HCT116 (cell line): ENCODE results near the gene DGKB. TPM values are rescaled to one million over a fixed set of nuclear protein-coding genes. Genes with fewer than 3 reads are reported as not detected.

Experiments
- ATAC-seq: fragments of 200-7000 bp; cut with Tn5 transposase; 2 replicates; pipeline ENCODE4 v1.9.1; 2020; ENCODE audit warnings: mild to moderate bottlenecking, moderate library complexity
- BruUV-seq: library from RNA; stranded (reverse); fragments of 400-500 nt; replicated peaks from 2 replicates; lab custom pipeline; 2021; lab: Mats Ljungman, UMichigan
- CTCF ChIA-PET: fragments of 300-600 bp; sonication (Branson Sonifier 250); formaldehyde crosslinking; loops from one replicate; lab custom pipeline; 2021; ENCODE audit warnings: antibody characterized with exemption; lab: Charles Lee
- POLR2A ChIA-PET: fragments of 300-600, 350-600 bp; sonication (Branson Sonifier 250); formaldehyde crosslinking; loops from one replicate; lab custom pipeline; 2021; ENCODE audit warnings: antibody characterized with exemption; lab: Charles Lee
- RAD21 ChIA-PET, 2 experiments: fragments of 300-600 bp; sonication (Branson Sonifier 250); formaldehyde crosslinking; loops; one replicate each; lab custom pipeline; 2023; ENCODE audit warnings: low total read pairs in 2 of 2; ENCODE audit not compliant: uncharacterized antibody in 2 of 2, unreplicated experiment in 2 of 2, low non-redundant PET in 1 of 2; lab: Charles Lee
- DNase-seq: peaks from one replicate; pipeline ENCODE4 v3.0.0-alpha.2; 2010; ENCODE audit warnings: low read depth, low spot score
- H2AFZ ChIP-seq: fragments of 200-600 bp; shearing (Covaris generic), sonication (generic); 2 replicates; pipeline ENCODE4 v1.6.1; 2017; ENCODE audit warnings: low read depth, mixed run types, mixed read lengths, antibody characterized with exemption, low read length; ENCODE audit not compliant: poor library complexity, severe bottlenecking
- H3K27ac ChIP-seq: 2 replicates; pipeline ENCODE4 v1.5.1; 2012; ENCODE audit warnings: low read depth, low read length
- H3K27me3 ChIP-seq: fragments of 200-600 bp; sonication (generic); 2 replicates; pipeline ENCODE4 v1.6.1; 2016; ENCODE audit warnings: mixed run types, low read length, mixed read lengths; ENCODE audit not compliant: insufficient read depth
- H3K36me3 ChIP-seq, 2 experiments: fragments of 200-500 bp in 1 of 2; fragments of 200-600 bp in 1 of 2; sonication (Bioruptor generic) in 1 of 2; sonication (generic) in 1 of 2; 2 replicates each; pipeline versions ENCODE4 v1.5.1 to v1.6.1; 2014 to 2016; ENCODE audit warnings: low read length in 2 of 2, inconsistent platforms in 1 of 2, mixed read lengths in 1 of 2, mixed run types in 1 of 2; ENCODE audit not compliant: insufficient read depth in 2 of 2, control insufficient read depth in 1 of 2
- H3K4me1 ChIP-seq, 2 experiments: fragments of 200-600 bp in 1 of 2; sonication (generic) in 1 of 2; 2 replicates each; pipeline versions ENCODE4 v1.5.1 to v1.6.1; 2012 to 2017; ENCODE audit warnings: low read length in 2 of 2, inconsistent platforms in 1 of 2, mild to moderate bottlenecking in 1 of 2, mixed read lengths in 1 of 2, mixed run types in 1 of 2, moderate library complexity in 1 of 2; ENCODE audit not compliant: insufficient read depth in 2 of 2, control insufficient read depth in 1 of 2
- H3K4me2 ChIP-seq: fragments of 200-600 bp; sonication (generic); 2 replicates; pipeline ENCODE4 v1.6.1; 2017; ENCODE audit warnings: mixed run types, low read length, mixed read lengths
- H3K4me3 ChIP-seq, 2 experiments: fragments of 200-600 bp in 1 of 2; sonication (generic) in 1 of 2; replicated peaks in 1 of 2; 2 replicates each; pipeline ENCODE4 v1.5.1; 2011 to 2016; ENCODE audit warnings: low read length in 2 of 2, control low read depth in 1 of 2, low read depth in 1 of 2, mild to moderate bottlenecking in 1 of 2, mixed read lengths in 1 of 2, mixed run types in 1 of 2
- H3K79me2 ChIP-seq: fragments of 200-600 bp; sonication (generic); 2 replicates; pipeline ENCODE4 v1.6.1; 2017; ENCODE audit warnings: mild to moderate bottlenecking, mixed run types, low read length, moderate library complexity, mixed read lengths; ENCODE audit not compliant: insufficient read depth
- H3K9ac ChIP-seq: fragments of 200-600 bp; sonication (generic); 2 replicates; pipeline ENCODE4 v1.6.1; 2016; ENCODE audit warnings: low read length, mixed read lengths
- H3K9me2 ChIP-seq: fragments of 200-600 bp; sonication (generic), shearing (Covaris generic); 2 replicates; pipeline ENCODE4 v1.6.1; 2017; ENCODE audit warnings: mixed run types, mild to moderate bottlenecking, moderate library complexity; ENCODE audit not compliant: insufficient read depth
- H3K9me3 ChIP-seq, 2 experiments: fragments of 200-500 bp in 1 of 2; fragments of 200-600 bp in 1 of 2; sonication (Bioruptor generic) in 1 of 2; sonication (generic) in 1 of 2; 2 replicates each; pipeline ENCODE4 v1.6.1; 2014 to 2017; ENCODE audit warnings: low read length in 2 of 2, mixed read lengths in 2 of 2, inconsistent platforms in 1 of 2, low read depth in 1 of 2, mild to moderate bottlenecking in 1 of 2, mixed run types in 1 of 2, moderate library complexity in 1 of 2; ENCODE audit not compliant: control insufficient read depth in 1 of 2, insufficient read depth in 1 of 2
- H4K20me1 ChIP-seq: fragments of 200-600 bp; sonication (generic), shearing (Covaris generic); 2 replicates; pipeline ENCODE4 v1.6.1; 2017; ENCODE audit warnings: mixed run types, mild to moderate bottlenecking, moderate library complexity; ENCODE audit not compliant: insufficient read depth
- CBX3 ChIP-seq: IDR thresholded peaks from 2 replicates; pipeline ENCODE4 v1.6.1; 2012; ENCODE audit warnings: low read depth
- EGR1 ChIP-seq: IDR thresholded peaks from 2 replicates; pipeline ENCODE4 v1.6.1; 2012; ENCODE audit warnings: low read depth
- ELF1 ChIP-seq: IDR thresholded peaks from 2 replicates; pipeline ENCODE4 v1.6.1; 2012; ENCODE audit warnings: low read depth, borderline replicate concordance
- EZH2 ChIP-seq: fragments of 200-600 bp; sonication (generic); IDR thresholded peaks from 2 replicates; pipeline ENCODE4 v1.6.1; 2017; ENCODE audit warnings: antibody characterized with exemption, mixed run types
- EZH2phosphoT487 ChIP-seq: fragments of 200-600 bp; IDR thresholded peaks from 2 replicates; pipeline ENCODE4 v1.6.1; 2018; ENCODE audit warnings: antibody characterized with exemption, borderline replicate concordance
- FOSL1 ChIP-seq: IDR thresholded peaks from 2 replicates; pipeline ENCODE4 v1.6.1; 2012; ENCODE audit warnings: low read depth
- JUND ChIP-seq: IDR thresholded peaks from 2 replicates; pipeline ENCODE4 v1.6.1; 2012
- MAX ChIP-seq: IDR thresholded peaks from 2 replicates; pipeline ENCODE4 v1.6.1; 2012
- POLR2AphosphoS5 ChIP-seq: IDR thresholded peaks from 2 replicates; pipeline ENCODE4 v1.6.1; 2011; ENCODE audit warnings: mild to moderate bottlenecking, low read depth, low read length, moderate library complexity
- REST ChIP-seq: IDR thresholded peaks from 2 replicates; pipeline ENCODE4 v1.6.1; 2012; ENCODE audit warnings: low read depth
- SIN3A ChIP-seq: IDR thresholded peaks from 2 replicates; pipeline ENCODE4 v1.6.1; 2012; ENCODE audit warnings: low read depth
- SP1 ChIP-seq: IDR thresholded peaks from 2 replicates; pipeline ENCODE4 v1.6.1; 2012; ENCODE audit warnings: low read depth
- TCF7L2 ChIP-seq: IDR thresholded peaks from 2 replicates; pipeline ENCODE4 v1.7.0; 2011; ENCODE audit warnings: borderline replicate concordance, inconsistent platforms; ENCODE audit not compliant: insufficient read depth, insufficient read length; ENCODE audit errors: extremely low read depth
- YY1 ChIP-seq: IDR thresholded peaks from 2 replicates; pipeline ENCODE4 v1.6.1; 2011; ENCODE audit warnings: low read length, low read depth, moderate library complexity, mild to moderate bottlenecking; ENCODE audit not compliant: insufficient replicate concordance; ENCODE audit errors: extremely low read depth
- ZBTB33 ChIP-seq: IDR thresholded peaks from 2 replicates; pipeline ENCODE4 v1.6.1; 2011; ENCODE audit warnings: mild to moderate bottlenecking, low read length, moderate library complexity; ENCODE audit not compliant: insufficient replicate concordance; ENCODE audit errors: extremely low read depth
- intact Hi-C: fragments of 100-400 bp; cut with micrococcal nuclease; formaldehyde crosslinking; loops from 2 replicates; pipeline ENCODE4 v1.10.0; 2022
- total RNA-seq: library from RNA; stranded (reverse); gene quantifications from one replicate; pipeline ENCODE4 v1.2.1, GENCODE V29; 2021; ENCODE audit not compliant: unreplicated experiment

Gene DGKB
- total RNA-seq, 1 experiment from 2014 or later = 0.05 TPM

GRCh38 chr7:14666913-14667312, 235.6 kb downstream of the DGKB start (continued):
- TF ChIP-seq TCF7L2 = no peak
- no peak for TF ChIP-seq JUND
- TF ChIP-seq FOSL1 = no peak
- TF ChIP-seq EZH2phosphoT487 = no peak
- TF ChIP-seq CBX3 = no peak
- no peak for TF ChIP-seq ELF1
- no peak for TF ChIP-seq POLR2AphosphoS5
- no peak for TF ChIP-seq SIN3A

- POLR2A ChIA-PET = no interaction called here
These were observed 236.2 kb downstream of the DGKB start for GRCh38 chr7:14666304-14666703.

More at GRCh38 chr7:14666304-14666703, 236.2 kb downstream of the DGKB start:
- no peak overlapping the region for H2AFZ ChIP-seq
- H3K27me3 ChIP-seq = no peaks in the 10 kb centered on the region
- no peaks in the 10 kb centered on the region for H3K36me3 ChIP-seq
- no peak overlapping the region for H3K27ac ChIP-seq
- H3K4me2 ChIP-seq = no peak overlapping the region
- H3K9ac ChIP-seq = no peak overlapping the region
- H4K20me1 ChIP-seq = no peaks in the 10 kb centered on the region
- H3K79me2 ChIP-seq = no peaks in the 10 kb centered on the region
- H3K4me1 ChIP-seq = no peaks in the 10 kb centered on the region
- CTCF ChIA-PET = no interaction called here
- intact Hi-C loops = no loop called here
- H3K9me3 ChIP-seq = no peaks in the 10 kb centered on the region
- ATAC-seq = no peak
- no peak for TF ChIP-seq TCF7L2
- no peak for TF ChIP-seq REST
- no peak for TF ChIP-seq CBX3
- TF ChIP-seq EGR1 = no peak
- no peak for TF ChIP-seq EZH2
- TF ChIP-seq MAX = no peak
- no peak for TF ChIP-seq ZBTB33
- TF ChIP-seq SP1 = no peak
- no peak for TF ChIP-seq YY1
- no peak for TF ChIP-seq FOSL1
- no peak for TF ChIP-seq JUND
- TF ChIP-seq, all 23 proteins: peak for 0
- RAD21 ChIA-PET = no interaction called here
- no TSS peak for BruUV-seq
- DNase-seq = no peak
- Histone ChIP-seq H3K4me3 (no peak overlapping the region), H3K9me2 (no peaks in the 10 kb centered on the region)
